Choroid plexus epithelial cell (primary cell): ENCODE results near the gene TMEM134.

Experiments
- DNase-seq: peaks from one replicate; pipeline ENCODE4 v3.0.0-alpha.2; 2010; ENCODE audit warnings: low read depth
- H3K4me3 ChIP-seq: 2 replicates; pipeline ENCODE4 v1.5.1; 2011; ENCODE audit warnings: low read depth, mild to moderate bottlenecking, control low read depth, low read length, moderate library complexity
- TF ChIP-seq, protein P1 (sequence below): conservative IDR thresholded peaks from 2 replicates; pipeline ENCODE4 v1.5.1; 2011; ENCODE audit warnings: low read depth, mild to moderate bottlenecking, control low read depth, inconsistent platforms, low read length, moderate library complexity

The TMEM134 gene

DNA sequence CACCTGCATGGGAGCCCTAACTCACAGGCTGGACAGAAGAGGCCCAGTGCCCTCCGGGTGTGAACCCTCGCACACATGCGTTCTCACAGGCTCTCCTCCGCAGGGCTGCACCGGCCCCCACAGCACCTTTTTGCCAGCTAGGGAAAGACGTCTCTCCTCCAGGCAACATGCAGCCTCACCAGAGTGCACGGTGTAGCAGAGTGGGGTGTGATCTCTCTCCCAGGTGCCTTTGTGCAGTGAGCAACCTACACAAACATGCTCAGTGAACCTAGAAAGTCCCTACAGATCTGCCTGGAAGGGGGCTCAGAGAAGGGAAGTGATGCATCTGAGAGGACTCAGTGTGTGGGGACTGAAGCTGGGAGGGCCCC is 57.3 kb downstream of the TMEM134 start:
- TF ChIP-seq, protein P1, sequence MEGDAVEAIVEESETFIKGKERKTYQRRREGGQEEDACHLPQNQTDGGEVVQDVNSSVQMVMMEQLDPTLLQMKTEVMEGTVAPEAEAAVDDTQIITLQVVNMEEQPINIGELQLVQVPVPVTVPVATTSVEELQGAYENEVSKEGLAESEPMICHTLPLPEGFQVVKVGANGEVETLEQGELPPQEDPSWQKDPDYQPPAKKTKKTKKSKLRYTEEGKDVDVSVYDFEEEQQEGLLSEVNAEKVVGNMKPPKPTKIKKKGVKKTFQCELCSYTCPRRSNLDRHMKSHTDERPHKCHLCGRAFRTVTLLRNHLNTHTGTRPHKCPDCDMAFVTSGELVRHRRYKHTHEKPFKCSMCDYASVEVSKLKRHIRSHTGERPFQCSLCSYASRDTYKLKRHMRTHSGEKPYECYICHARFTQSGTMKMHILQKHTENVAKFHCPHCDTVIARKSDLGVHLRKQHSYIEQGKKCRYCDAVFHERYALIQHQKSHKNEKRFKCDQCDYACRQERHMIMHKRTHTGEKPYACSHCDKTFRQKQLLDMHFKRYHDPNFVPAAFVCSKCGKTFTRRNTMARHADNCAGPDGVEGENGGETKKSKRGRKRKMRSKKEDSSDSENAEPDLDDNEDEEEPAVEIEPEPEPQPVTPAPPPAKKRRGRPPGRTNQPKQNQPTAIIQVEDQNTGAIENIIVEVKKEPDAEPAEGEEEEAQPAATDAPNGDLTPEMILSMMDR, result no peak
- no peak for DNase-seq
- H3K4me3 ChIP-seq, result no peak overlapping the region
